ENCODE data around the gene GCK. TPM values are rescaled to one million over a fixed set of nuclear protein-coding genes. Genes with fewer than 3 reads are reported as not detected.

GCK gene
- total RNA-seq, 1 donor from 2014 or later: 2.7 TPM

GRCh38 chr7:44193011-44193802, 4.0 kb upstream of the GCK start:
- H3K9me3 ChIP-seq: no peaks in the 10 kb centered on the region
- peak in 1 of 2 donors; percentile 22 for DNase-seq (ENCODE audit: low spot score in 2 of 2)
- H3K4me3 ChIP-seq: no peak overlapping the region
- intact Hi-C loops (cut with DNase I): no loop called here
- H3K27me3 ChIP-seq: no peaks in the 10 kb centered on the region
- TF ChIP-seq CTCF (IDR thresholded peaks at IDR 0.05): no peak
- H3K36me3 ChIP-seq: no peaks in the 10 kb centered on the region
- no peak overlapping the region for H3K27ac ChIP-seq
- H3K4me1 ChIP-seq: no peaks in the 10 kb centered on the region

DNA sequence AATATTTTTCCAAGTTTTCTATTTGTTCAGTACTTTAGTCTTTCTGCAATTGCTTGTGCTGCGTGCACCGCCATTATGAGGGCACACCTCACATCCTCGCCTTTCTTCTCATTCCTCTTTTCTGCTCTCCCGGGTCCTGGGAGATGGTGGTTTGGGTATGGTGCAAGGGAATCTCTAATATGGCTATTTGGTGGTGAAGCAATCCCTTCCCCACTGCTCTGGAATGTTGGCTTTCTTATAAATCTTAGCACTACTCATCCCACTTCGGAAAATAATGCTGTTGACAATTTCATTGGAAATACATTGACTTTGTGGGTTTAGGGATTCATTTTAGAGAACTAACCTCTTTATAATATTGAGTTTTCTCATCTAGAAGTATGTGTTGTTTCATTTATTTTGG, 1.9 kb upstream of the GCK start:
- Histone ChIP-seq H3K27me3 (no peaks in the 10 kb centered on the region), H3K9me3 (no peaks in the 10 kb centered on the region), H3K4me3 (no peak overlapping the region), H3K4me1 (no peaks in the 10 kb centered on the region), H3K36me3 (no peaks in the 10 kb centered on the region), H3K27ac (no peak overlapping the region)
- intact Hi-C loops (cut with DNase I): no loop called here
- no peak for TF ChIP-seq CTCF (IDR thresholded peaks at IDR 0.05)
- no peak for DNase-seq (ENCODE audit: low spot score in 2 of 2)

GRCh38 chr7:44189993-44190872, 994 bp upstream of the GCK start:
- H3K27me3 ChIP-seq: no peaks in the 10 kb centered on the region
- no peaks in the 10 kb centered on the region for H3K36me3 ChIP-seq
- H3K4me3 ChIP-seq: no peak overlapping the region
- H3K27ac ChIP-seq: no peak overlapping the region
- no peak for DNase-seq (ENCODE audit: low spot score in 2 of 2)
- no peaks in the 10 kb centered on the region for H3K9me3 ChIP-seq
- no peak for TF ChIP-seq CTCF (IDR thresholded peaks at IDR 0.05)
- no peaks in the 10 kb centered on the region for H3K4me1 ChIP-seq
- intact Hi-C loops (cut with DNase I): no loop called here

DNA sequence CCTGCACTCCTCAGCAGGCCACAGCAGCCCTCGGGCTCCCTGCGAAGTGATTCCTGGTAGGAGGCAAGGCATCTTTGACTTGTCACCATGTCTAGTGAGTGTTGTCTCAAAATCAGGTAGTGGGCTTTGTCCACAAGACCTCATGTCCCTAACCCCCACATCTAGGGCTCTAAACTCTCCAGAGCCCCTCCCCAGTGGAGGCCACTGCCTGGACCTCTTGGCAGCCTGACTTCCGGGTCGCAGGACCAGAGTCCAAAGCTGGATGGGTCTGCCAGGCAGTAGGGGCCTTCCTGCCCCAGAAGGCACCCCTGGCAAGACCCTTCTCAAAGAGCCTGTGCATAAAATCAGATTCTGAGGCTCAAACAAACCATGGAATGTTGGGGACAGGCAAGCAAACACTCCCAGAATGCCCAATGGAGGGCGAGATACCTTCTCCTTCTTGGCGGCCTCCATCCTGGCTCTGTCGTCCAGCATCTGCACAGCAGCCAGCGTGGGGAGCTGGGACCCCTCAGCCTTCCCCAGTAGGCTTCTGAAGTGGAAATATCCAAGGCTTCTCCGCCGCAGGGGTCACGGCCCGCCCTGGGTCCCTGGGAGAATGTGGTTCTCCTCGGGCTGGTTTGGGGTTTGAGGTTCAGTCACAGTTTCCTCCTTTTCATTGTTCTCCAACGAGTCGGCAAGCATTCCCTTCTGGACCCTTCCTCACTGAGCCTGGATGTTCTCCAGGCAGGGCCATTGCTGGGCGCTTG, 586 bp downstream of the GCK start:
- Histone ChIP-seq H3K27me3 (no peaks in the 10 kb centered on the region), H3K4me3 (no peak overlapping the region), H3K27ac (no peak overlapping the region), H3K36me3 (no peaks in the 10 kb centered on the region), H3K9me3 (no peaks in the 10 kb centered on the region), H3K4me1 (no peaks in the 10 kb centered on the region)
- TF ChIP-seq CTCF (IDR thresholded peaks at IDR 0.05): no peak
- intact Hi-C loops (cut with DNase I): no loop called here
- DNase-seq (ENCODE audit: low spot score in 2 of 2): peak in 1 of 2 donors; percentile 42

DNA sequence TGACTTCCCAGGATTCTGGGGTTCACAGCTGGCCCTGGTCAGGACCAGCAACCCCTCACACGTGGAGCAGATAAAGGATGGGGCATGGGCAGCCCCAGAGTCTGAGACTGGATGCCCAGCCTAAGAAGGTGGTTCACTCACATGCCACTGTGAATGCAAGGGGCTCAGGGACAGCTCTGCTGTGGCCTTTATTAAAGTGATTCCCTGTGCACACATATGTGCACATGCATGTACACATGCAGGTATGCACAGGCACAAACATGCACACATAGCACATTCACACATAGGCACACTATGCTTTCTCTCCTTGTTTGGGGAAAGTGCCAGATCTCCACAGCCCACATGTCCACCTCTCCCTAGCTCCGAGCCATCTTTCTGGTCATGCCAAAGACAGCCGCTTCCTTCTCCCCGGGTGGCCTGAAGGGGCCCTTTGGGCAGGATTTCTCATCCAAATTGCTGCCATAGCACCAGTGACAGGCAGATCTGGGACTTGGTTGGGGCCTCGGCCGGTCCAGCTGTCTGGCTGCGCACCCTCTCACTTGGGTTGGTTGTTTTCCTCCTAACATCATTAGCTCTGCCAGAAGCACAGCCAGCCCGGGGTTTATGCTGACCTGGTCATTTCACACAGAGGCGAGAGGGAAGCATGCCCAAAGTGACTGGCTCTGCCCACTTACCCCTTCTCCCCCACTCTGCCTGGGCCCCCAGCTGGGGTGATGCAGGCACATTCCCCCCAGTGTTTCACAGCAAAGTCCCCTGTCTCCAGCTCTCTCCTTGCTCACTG, 1.4 kb downstream of the GCK start:
- peak in 1 of 2 donors; percentile 41 for DNase-seq (ENCODE audit: low spot score in 2 of 2)
- TF ChIP-seq CTCF (IDR thresholded peaks at IDR 0.05): no peak
- intact Hi-C loops (cut with DNase I): no loop called here
- Histone ChIP-seq H3K9me3 (peaks cover 0 to 5% of the 10 kb centered on the region in 2 donors), H3K27me3 (no peaks in the 10 kb centered on the region), H3K4me3 (no peak overlapping the region), H3K36me3 (no peaks in the 10 kb centered on the region), H3K4me1 (no peaks in the 10 kb centered on the region), H3K27ac (no peak overlapping the region)
